Left forelimb (tissue), 1 donor: ENCODE data around the gene PLET1.

Experiments used
- DNase-seq: peaks from one replicate; pipeline ENCODE4 v3.0.0-alpha.2; 2018; ENCODE audit warnings: low spot score

PLET1 gene

GRCh38 chr11:112260490-112260889, at the start of gene PLET1:
PLET1 (minus strand) TSS chr11:112260860; CDS start chr11:112260589, 271 bp downstream.
- DNase-seq, result no peak

DNA sequence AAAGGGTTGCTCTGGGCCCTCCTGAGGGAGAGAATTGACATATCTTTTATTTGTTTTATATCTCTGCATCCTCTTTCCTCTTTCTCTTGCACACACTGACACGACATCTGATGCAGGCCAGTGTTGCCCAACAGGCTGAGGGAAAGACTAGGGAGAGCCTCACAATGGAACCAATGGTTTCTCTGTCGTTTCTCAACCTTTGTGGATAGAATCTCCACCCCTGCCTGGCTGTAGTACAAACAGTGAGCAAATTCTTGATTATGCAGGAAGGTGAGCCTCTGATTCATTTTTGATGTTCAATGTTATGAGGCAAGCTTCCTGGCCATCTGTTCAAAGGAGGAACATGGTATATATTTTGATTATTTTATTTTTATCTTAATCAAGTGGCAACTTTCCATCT, 49.8 kb upstream of the PLET1 start:
- no peak for DNase-seq

DNA sequence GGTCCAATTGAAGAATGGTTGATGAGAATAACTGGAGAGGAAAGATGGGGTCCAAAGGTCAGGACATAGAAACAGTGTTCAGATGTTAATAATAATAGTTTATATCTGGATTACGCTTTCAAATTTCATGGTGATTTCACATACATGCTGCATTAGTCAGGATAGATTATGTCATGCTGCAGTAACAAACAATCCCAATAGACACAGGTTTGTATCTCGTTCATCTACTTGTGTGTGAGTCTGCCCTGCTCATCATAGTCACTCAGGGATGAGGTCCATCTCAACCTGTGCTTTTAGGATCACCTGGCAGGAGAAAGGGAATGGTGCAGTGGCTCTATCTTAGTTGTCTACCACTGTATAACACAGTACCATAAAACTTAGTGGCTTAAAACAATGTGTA, 48.0 kb upstream of the PLET1 start:
- no peak for DNase-seq

DNA sequence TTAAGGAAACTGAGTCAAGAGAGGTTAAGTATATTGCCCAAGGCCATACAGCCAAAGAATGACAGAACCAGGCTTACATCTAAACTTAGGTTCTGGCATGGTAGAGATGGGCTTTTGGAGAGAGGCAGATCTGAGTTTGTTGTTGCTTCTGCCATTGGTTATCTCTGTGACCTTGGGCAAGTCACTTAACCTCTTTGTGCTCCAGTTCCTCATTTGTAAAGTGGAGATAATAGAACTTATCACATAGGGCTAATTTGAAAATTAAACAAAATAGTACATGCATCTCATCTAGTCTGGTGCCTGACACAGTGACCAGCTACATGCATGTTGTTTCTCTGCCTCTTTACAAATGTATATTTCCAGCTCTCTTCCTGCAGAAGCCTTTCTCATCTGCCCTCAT, 47.0 kb upstream of the PLET1 start:
- DNase-seq, result no peak

DNA sequence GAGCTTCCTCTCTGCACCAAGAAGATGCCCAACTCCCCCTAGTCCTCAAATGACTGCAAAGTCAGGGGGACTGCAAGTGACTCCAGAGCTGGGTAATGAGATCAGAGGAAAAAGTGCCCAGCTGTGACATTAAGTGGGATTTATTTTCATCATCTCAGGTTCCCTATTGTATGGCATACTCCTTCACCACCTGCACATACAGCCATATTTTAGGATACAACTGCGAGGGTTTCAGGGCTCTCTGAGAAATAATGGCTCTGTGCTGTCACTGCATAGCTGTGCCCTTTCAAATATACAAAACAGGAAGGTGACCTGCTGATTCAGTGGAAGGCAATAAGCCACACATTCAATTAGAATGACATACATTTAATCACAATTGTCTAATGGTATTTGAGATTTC, 45.6 kb upstream of the PLET1 start:
- DNase-seq, result no peak

GRCh38 chr11:112304914-112305313, 44.3 kb upstream of the PLET1 start:
- DNase-seq, result no peak

- no peak for DNase-seq
Observed at GRCh38 chr11:112303616-112304015, 43.0 kb upstream of the PLET1 start.

GRCh38 chr11:112302226-112302868, 41.7 kb upstream of the PLET1 start:
- no peak for DNase-seq

GRCh38 chr11:112300094-112300786, 39.6 kb upstream of the PLET1 start:
- no peak for DNase-seq

DNA sequence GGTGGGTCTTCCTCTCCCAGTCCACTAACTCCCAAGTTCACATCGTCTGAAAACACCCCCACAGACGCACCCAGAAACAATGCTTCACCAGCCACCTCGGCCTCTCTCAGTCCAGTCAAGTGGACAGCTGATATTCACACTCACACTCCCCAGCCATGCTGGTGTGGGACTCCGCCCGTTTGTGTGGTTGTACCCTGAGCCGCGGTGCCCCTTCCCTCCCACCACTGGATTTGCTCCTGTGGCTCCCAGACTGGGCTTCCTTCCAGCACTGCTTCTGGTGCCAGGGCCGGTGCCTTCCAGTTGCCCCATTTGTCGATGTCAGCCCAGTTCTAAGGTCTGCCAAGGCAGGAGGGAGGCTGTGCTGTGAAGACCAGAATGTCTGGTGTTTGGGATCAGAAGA, 37.9 kb upstream of the PLET1 start:
- no peak for DNase-seq

DNA sequence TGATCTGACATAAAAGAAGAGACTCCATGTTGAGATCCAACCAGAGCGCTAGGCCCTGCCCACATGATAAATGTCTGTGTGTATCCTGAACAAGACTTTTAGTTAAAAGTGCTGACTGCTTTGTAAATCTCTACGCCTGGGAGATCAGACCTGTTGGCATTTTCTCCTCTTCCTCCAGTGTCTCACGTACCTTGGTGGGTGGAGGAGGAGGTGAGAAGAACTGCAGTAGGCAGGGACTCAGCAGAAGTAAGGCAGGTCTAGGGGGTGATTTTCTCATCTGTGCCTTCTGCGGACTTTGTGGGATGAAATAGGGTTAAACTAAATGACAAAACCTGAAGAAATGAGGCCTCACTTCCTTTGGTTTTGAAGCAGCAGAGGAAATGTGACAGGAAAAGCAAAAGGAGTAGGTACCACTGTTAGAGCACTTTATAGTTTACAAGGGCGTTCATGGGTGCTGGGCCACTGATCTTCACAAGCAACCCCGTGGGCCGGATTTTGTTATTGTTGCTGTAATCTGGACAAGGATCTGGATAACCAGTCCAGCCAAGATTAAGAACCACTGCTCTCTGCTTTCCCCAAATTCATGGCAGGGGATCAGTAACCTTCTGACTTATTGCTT, 36.7 kb upstream of the PLET1 start:
- DNase-seq, result no peak

DNA sequence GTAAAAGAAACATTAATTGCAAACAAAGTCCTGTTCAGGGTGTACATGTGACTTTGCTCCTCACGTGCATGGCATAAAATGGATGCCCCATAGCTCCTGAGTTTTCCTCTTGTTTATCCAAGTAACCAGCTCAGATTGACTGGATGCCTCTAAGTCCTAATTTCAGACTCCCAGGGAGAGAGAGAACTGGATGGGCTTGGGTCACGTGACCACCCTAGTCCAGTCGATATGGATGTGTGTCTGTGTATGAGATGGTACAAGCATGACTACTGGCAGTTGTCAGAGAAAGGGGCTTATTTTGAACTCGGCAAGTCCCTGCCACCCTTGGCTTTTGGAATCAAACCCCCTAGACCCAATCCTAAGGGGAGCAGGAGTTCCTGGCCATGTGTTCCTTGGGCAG, 35.4 kb upstream of the PLET1 start:
- DNase-seq, result no peak

GRCh38 chr11:112294688-112295340, 34.2 kb upstream of the PLET1 start:
- DNase-seq, result no peak

- no peak for DNase-seq
Observed at GRCh38 chr11:112293614-112294013, 33.0 kb upstream of the PLET1 start.

DNA sequence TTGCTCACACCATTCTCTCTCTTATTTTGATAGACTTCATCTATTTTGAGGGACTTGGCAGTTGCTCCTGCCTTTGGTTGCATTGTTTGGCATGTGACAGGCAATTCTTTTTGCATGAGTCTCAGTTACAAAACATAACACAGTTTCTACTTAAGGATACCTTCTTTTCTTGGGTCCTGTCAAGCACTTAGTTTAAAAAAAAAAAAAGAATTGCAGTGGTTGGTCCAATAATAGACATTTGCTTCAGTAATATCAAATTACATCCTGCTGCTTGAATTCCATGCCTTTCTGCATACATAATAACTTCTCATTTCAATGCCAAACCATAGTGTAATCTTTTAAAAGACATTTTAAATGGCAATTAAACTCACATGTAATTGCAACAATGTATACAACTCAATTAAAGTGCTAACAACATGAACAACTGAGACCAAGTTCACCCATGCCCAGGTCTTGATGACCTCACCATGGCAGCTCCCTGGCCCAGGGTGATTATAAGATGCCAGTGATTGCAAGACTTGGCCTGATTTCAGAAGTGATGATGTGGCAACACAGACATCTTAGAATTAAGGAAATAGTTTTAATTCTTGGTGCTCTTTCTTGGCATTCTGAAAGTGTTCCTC, 32.2 kb upstream of the PLET1 start:
- DNase-seq, result no peak

DNA sequence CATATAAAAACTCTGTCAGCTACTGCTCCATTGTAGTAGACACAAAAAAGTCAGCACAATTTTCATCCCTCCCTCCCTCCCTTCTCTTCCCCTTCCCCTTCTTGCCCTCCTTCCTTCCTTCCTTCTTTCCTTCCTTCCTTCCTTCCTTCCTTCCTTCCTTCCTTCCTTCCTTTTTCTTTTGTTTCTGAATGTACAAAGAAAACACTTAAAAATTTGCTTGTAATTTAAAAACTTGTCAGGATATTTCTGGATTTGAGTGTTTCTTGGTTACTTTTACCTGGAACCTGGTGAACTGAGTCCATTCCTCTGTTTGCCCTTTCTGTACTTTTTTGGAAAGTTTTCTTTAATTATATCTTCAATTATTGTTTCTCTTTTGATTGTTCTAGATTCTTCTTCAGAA, 31.5 kb upstream of the PLET1 start:
- DNase-seq, result no peak

- DNase-seq, result no peak
Observed at GRCh38 chr11:112291191-112291590, 30.5 kb upstream of the PLET1 start.

DNA sequence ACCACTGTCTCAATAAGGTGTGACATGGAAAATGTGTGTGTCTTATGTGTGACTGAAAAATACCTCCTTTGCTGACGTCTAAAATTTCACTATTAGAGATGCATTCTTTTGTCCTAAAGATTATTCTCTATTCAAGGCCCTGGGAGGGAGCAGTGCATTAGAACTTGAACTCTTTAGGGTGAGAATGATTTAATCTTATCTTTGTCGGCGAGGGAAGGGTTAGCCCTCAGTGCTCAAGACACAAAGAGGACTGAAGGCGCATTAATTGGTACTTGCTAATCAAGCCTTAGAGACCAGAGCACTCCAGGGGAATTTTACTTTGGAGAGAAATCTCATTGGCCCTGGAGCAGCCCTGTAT, 29.8 kb upstream of the PLET1 start:
- no peak for DNase-seq

GRCh38 chr11:112289588-112290492, 29.2 kb upstream of the PLET1 start:
- peak; percentile 87 for DNase-seq

- DNase-seq, result no peak
Observed at GRCh38 chr11:112288021-112288420, 27.4 kb upstream of the PLET1 start.

DNA sequence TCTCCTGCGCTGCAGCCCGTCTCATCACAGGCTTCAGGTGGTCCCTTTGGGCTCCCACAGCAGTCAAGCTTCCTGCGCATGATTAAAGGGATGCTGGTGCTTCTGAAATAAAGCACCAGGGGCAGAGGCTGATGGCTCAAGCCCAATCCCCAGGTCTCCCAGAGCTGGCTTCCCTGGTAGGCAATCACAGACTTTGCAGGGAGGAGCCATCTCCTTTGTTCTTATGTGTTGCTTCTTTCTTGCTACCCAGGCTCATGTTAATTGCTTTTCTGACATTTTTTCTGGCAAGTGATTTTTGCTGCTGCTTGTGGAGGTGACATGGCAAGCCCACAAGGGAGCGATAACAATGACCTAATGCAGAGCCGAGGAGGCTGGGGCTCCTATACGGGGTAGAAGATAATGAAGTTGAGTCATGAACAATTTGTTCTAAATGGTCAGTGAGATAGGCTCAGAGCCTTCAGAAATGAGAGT, 25.2 kb upstream of the PLET1 start:
- DNase-seq, result no peak
